Activated T-cell treated with anti-CD3 and anti-CD28 coated beads for 48 hours (primary cell): ENCODE data around the gene KIF22.
A peak's percentile ranks its signal among the peaks of the same experiment; 100 is the strongest.

Experiments
- DNase-seq: peaks from one replicate; pipeline ENCODE4 v3.0.0-alpha.2; 2020; ENCODE audit warnings: low read depth

Gene KIF22

DNA sequence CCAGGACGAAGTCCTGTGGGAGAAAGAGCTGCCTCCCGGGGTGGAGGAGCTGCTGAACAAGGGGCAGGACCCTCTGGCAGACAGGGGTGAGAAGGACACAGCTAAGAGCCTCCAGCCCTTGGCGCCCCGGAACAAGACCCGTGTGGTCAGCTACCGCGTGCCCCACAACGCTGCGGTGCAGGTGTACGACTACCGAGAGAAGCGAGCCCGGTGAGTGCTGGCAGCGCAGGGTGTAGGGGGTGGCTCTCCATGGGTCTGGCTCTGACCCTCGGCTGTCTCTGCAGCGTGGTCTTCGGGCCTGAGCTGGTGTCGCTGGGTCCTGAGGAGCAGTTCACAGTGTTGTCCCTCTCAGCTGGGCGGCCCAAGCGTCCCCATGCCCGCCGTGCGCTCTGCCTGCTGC, 51.1 kb downstream of the KIF22 start:
- no peak for DNase-seq

GRCh38 chr16:29842732-29843346, 52.3 kb downstream of the KIF22 start:
- no peak for DNase-seq

DNA sequence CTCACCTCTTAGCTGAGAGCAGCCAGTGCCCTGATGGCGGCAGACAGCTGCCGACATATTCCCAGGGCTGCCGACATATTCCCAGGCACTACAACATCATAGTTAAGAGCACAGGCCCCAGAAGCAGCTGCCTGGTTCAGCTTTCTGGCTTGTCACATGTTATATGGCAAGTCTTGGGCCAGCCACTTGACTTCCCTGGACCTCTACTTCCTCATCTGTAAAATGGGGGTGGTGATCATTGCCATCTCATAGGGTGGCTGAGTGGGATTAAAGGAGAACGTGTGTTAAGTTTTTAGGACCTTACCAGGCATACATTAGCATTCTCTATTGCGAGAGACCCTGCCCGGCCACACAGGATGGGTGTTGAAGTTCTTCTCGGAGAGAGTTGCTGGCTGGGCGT, 53.4 kb downstream of the KIF22 start:
- no peak for DNase-seq

DNA sequence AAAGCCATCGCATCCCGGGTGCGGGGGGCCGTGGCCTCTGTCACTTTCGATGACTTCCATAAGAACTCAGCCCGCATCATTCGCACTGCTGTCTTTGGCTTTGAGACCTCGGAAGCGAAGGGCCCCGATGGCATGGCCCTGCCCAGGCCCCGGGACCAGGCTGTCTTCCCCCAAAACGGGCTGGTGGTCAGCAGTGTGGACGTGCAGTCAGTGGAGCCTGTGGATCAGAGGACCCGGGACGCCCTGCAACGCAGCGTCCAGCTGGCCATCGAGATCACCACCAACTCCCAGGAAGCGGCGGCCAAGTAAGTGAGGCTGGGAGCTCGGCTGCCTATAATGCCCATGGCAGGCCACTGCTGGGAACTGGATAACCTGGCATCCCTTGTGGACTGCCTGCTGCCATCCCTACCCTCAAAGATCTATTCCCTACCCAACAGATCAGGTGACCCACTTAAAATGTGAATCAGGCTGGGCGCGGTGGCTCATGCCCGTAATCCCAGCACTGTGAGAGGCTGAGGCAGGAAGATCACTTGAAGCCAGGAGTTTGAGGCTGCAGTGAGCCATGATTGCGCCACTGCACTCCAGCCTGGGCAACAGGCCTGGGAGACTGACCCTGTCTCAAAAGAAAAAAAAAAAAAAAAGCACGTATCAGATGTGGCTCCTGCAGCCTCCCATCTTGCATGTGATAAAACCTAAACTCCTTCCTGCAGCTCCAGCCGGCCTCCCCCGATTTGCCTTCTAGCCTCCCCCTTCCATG, 54.2 kb downstream of the KIF22 start:
- no peak for DNase-seq

GRCh38 chr16:29845656-29846055, 55.1 kb downstream of the KIF22 start:
- DNase-seq, result no peak

DNA sequence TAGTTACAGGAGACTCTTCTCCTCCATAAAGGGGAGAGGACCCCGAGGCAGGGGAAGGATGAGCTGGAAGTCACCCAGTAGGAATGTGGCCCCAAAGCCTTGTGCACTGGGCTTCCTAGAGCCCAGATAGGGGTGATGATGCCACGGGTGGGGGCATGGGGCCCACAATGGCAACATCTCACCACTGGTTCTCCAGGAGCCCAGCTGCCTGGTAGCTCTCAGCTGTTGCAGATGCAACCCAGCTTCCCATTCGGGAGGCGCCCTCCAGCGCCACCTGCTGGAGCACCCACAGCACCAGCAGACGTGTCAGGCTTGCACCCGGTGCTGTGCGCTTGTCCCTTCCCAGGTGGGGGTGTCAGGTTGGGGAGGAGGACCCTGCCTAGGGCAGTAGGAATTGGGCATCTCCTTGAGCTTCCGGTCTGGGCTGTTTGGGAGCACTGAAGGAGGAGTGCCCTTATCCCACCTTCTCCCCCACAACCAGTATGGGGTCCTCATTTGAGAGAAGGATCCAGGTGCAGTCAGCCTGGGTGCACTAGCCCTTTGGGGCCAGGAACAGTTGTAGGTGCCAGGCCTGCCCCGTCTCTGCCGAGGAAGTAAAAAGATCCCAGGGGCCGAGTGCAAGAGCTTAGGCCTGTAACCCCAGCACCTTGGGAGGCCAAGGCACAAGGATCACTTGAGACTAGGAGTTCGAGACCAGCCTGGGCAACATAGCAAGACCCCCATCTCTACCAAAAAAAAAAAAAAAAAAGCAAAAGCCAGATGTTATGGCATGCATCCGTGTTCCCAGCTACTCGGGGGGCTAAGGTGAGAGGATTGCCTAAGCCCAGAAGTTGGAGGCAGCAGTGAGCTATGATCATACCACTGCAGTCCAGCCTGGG, 58.1 kb downstream of the KIF22 start:
- DNase-seq, result peak; percentile 80

DNA sequence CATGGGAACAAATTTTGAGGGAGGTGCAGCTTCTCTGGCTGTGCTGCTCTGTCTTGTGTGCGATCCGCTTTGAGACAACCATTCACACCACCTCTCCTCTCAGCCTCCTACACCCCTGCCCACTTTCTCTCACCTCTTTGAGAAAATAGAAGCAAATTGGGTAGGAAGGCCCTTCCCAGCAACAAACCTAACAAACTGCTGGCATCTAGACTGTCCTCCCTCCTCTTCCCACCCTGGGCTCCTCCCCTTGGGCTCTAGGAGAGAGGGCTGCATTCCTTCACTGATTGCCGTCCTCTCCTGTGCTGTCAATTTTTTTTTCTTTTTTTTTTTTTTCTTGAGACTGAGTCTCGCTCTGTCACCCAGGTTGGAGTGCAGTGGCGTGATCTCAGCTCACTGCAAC, 59.0 kb downstream of the KIF22 start:
- no peak for DNase-seq

DNA sequence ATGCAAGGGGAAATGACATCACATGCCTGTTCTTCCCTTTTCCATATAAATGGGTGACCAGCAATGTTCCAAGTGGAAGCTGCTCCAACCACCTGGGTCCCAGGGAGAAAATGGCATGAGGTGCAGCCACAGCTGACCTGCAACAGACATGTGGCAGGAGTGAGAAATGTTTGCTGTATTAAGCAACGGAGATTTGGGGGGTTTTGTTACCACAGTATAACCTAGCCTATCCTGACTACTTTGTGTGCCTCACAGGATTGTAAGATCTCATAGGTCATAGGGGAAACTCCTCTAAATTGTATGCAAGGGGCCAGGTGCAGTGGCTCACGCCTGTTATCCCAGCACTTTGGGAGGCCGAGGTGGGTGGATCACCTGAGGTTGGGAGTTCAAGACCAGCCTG, 60.4 kb downstream of the KIF22 start:
- no peak for DNase-seq

GRCh38 chr16:29852654-29853053, 62.1 kb downstream of the KIF22 start:
- no peak for DNase-seq

GRCh38 chr16:29854520-29855100, 64.1 kb downstream of the KIF22 start:
- DNase-seq, result no peak
